OCI-LY1 (cell line): ENCODE data around the gene FAM221B.

Experiments used
- H2AFZ ChIP-seq: fragments of 200-600 bp; sonication (generic), shearing (Covaris generic); 2 replicates; pipeline ENCODE4 v1.6.0; 2014; ENCODE audit warnings: antibody characterized with exemption, mild to moderate bottlenecking, low read length
- H3F3A ChIP-seq: fragments of 200-600 bp; sonication (generic), shearing (Covaris generic); 2 replicates; pipeline ENCODE4 v1.6.0; 2014; ENCODE audit warnings: mild to moderate bottlenecking, antibody characterized with exemption, low read length, moderate library complexity; ENCODE audit not compliant: insufficient read depth
- H3K27ac ChIP-seq: fragments of 200-600 bp; sonication (generic); 2 replicates; pipeline ENCODE4 v1.5.1; 2014; ENCODE audit warnings: low read length, mixed run types, mild to moderate bottlenecking, low read depth; ENCODE audit not compliant: poor library complexity, severe bottlenecking
- H3K27me3 ChIP-seq: fragments of 200-600 bp; sonication (generic); 2 replicates; pipeline ENCODE4 v1.6.0; 2014; ENCODE audit warnings: antibody characterized with exemption, mild to moderate bottlenecking, low read length, moderate library complexity; ENCODE audit not compliant: insufficient read depth
- H3K36me3 ChIP-seq: fragments of 200-600 bp; sonication (generic); 2 replicates; pipeline ENCODE4 v1.6.1; 2014; ENCODE audit warnings: mild to moderate bottlenecking, antibody characterized with exemption, low read length, moderate library complexity, mixed read lengths; ENCODE audit not compliant: insufficient read depth
- H3K4me1 ChIP-seq: fragments of 200-600 bp; sonication (generic); 2 replicates; pipeline ENCODE4 v1.5.1; 2014; ENCODE audit warnings: mild to moderate bottlenecking, low read length, moderate library complexity; ENCODE audit not compliant: insufficient read depth, severe bottlenecking
- H3K4me2 ChIP-seq: fragments of 200-600 bp; sonication (generic), shearing (Covaris generic); 2 replicates; pipeline ENCODE4 v1.6.1; 2014; ENCODE audit warnings: low read length
- H3K4me3 ChIP-seq: fragments of 200-600 bp; sonication (generic); 2 replicates; pipeline ENCODE4 v1.5.1; 2014; ENCODE audit warnings: low read length, low read depth, mild to moderate bottlenecking, mixed read lengths; ENCODE audit not compliant: poor library complexity, severe bottlenecking
- H3K79me2 ChIP-seq: fragments of 200-600 bp; shearing (Covaris generic); 2 replicates; pipeline ENCODE4 v1.6.1; 2016; ENCODE audit warnings: mixed run types, low read length, mixed read lengths; ENCODE audit not compliant: insufficient read depth
- H3K9ac ChIP-seq: fragments of 200-600 bp; sonication (generic), shearing (Covaris generic); 2 replicates; pipeline ENCODE4 v1.6.1; 2014; ENCODE audit warnings: mild to moderate bottlenecking, low read length, mixed read lengths
- H3K9me2 ChIP-seq: fragments of 200-600 bp; sonication (generic), shearing (Covaris generic); 2 replicates; pipeline ENCODE4 v1.6.1; 2014; ENCODE audit warnings: low read depth, mild to moderate bottlenecking, low read length, mixed read lengths
- H3K9me3 ChIP-seq: fragments of 200-600 bp; shearing (Covaris generic); 2 replicates; pipeline ENCODE4 v1.6.1; 2014; ENCODE audit warnings: low read length, mixed read lengths
- H4K20me1 ChIP-seq: fragments of 200-600 bp; sonication (generic), shearing (Covaris generic); 2 replicates; pipeline ENCODE4 v1.6.0; 2016; ENCODE audit warnings: mild to moderate bottlenecking, low read length; ENCODE audit not compliant: insufficient read depth
- CTCF ChIP-seq: fragments of 200-600 bp; sonication (generic), shearing (Covaris generic); IDR thresholded peaks from 2 replicates; pipeline ENCODE4 v1.5.1; 2017; ENCODE audit warnings: mild to moderate bottlenecking, antibody characterized with exemption, low read length, moderate library complexity, mixed read lengths
- EZH2 ChIP-seq: fragments of 200-600 bp; sonication (generic), shearing (Covaris generic); IDR thresholded peaks from 2 replicates; pipeline ENCODE4 v1.8.0; 2017; ENCODE audit warnings: borderline replicate concordance, mixed run types, mild to moderate bottlenecking, antibody characterized with exemption, low read length, moderate library complexity, mixed read lengths

Gene FAM221B

GRCh38 chr9:35836595-35836994 is 8.1 kb upstream of the FAM221B start:
- no peaks in the 10 kb centered on the region for H3K9me2 ChIP-seq
- no peaks in the 10 kb centered on the region for H3K36me3 ChIP-seq
- peaks cover 20% of the 10 kb centered on the region for H3K4me1 ChIP-seq
- no peak overlapping the region for H3K4me3 ChIP-seq
- no peak for TF ChIP-seq EZH2
- no peak for TF ChIP-seq CTCF
- H3K9ac ChIP-seq, result no peak overlapping the region
- H3K27ac ChIP-seq, result no peak overlapping the region
- H3K9me3 ChIP-seq, result no peaks in the 10 kb centered on the region
- no peaks in the 10 kb centered on the region for H4K20me1 ChIP-seq
- H3K27me3 ChIP-seq, result no peaks in the 10 kb centered on the region
- H3K79me2 ChIP-seq, result no peaks in the 10 kb centered on the region
- H2AFZ ChIP-seq, result no peak overlapping the region
- no peak overlapping the region for H3K4me2 ChIP-seq
- no peaks in the 10 kb centered on the region for H3F3A ChIP-seq

- Histone ChIP-seq H3K9me3 (no peaks in the 10 kb centered on the region), H3K4me3 (no peak overlapping the region), H3F3A (no peaks in the 10 kb centered on the region), H3K9ac (no peak overlapping the region), H3K79me2 (no peaks in the 10 kb centered on the region), H4K20me1 (no peaks in the 10 kb centered on the region), H3K4me1 (peaks cover 20% of the 10 kb centered on the region), H3K27me3 (no peaks in the 10 kb centered on the region), H3K27ac (no peak overlapping the region), H3K9me2 (no peaks in the 10 kb centered on the region), H3K4me2 (no peak overlapping the region), H3K36me3 (no peaks in the 10 kb centered on the region), H2AFZ (no peak overlapping the region)
- TF ChIP-seq CTCF, result no peak
- TF ChIP-seq EZH2, result no peak
Measured at GRCh38 chr9:35835766-35836165, 7.2 kb upstream of the FAM221B start.

GRCh38 chr9:35835216-35835632 is 6.7 kb upstream of the FAM221B start:
- Histone ChIP-seq H3K4me2 (peak overlapping the region; percentile 37), H3K27me3 (no peaks in the 10 kb centered on the region), H3K9ac (no peak overlapping the region), H3K79me2 (no peaks in the 10 kb centered on the region), H3K4me1 (peaks cover 20% of the 10 kb centered on the region), H4K20me1 (no peaks in the 10 kb centered on the region), H2AFZ (no peak overlapping the region), H3K4me3 (peak overlapping the region; percentile 17), H3K36me3 (no peaks in the 10 kb centered on the region), H3K27ac (no peak overlapping the region), H3K9me3 (no peaks in the 10 kb centered on the region), H3K9me2 (no peaks in the 10 kb centered on the region), H3F3A (no peaks in the 10 kb centered on the region)
- TF ChIP-seq CTCF, result peak; percentile 64
- no peak for TF ChIP-seq EZH2
